Subcutaneous adipose tissue (tissue), 4 donors: ENCODE data around the gene FGD5. TPM values are rescaled to one million over a fixed set of nuclear protein-coding genes. Genes with fewer than 3 reads are reported as not detected.

Experiments used
- CTCF ChIP-seq: fragments of 450-650 bp; IDR thresholded peaks from one replicate; pipeline ENCODE4 v1.5.1; 2016; ENCODE audit warnings: low read depth, mild to moderate bottlenecking, control low read depth, antibody characterized with exemption, moderate library complexity
- total RNA-seq, 4 donors: library from RNA; depleted of rRNA; stranded (reverse); fragments of >200 nt; gene quantifications; one replicate each; pipeline ENCODE4 v1.1.0, GENCODE V29; 2016

FGD5 gene
- total RNA-seq, 4 donors from 2014 or later, result 18.2 to 62.9 (median 27.6) TPM

DNA sequence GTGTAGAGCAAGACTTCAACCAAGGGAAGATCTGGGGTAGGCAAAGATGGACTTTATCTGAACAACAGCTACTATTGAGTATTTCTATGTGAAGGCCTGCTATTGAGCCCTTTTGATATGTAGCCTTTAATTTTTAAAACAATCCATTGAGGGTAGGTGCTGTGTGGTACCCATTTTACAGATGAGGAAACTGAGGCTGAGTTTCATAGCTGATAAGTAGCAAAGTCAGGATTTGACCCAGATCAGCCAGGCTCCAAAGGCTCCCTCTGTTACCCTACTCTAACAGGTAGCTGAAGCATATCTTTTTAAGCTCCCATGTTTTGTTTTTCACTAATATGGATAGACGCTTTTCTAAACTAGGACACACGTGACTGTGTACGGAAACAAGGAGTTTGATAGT, 2.4 kb upstream of the FGD5 start:
- TF ChIP-seq CTCF, result no peak

GRCh38 chr3:14819671-14820070, 909 bp downstream of the FGD5 start:
- no peak for TF ChIP-seq CTCF

- TF ChIP-seq CTCF, result no peak
Measured at GRCh38 chr3:14820156-14820555, 1.4 kb downstream of the FGD5 start.

GRCh38 chr3:14821151-14821550, 2.4 kb downstream of the FGD5 start:
- no peak for TF ChIP-seq CTCF

GRCh38 chr3:14822134-14822533, 3.4 kb downstream of the FGD5 start:
- TF ChIP-seq CTCF, result no peak

GRCh38 chr3:14822670-14823390, 4.1 kb downstream of the FGD5 start:
- no peak for TF ChIP-seq CTCF

GRCh38 chr3:14823393-14823792, 4.6 kb downstream of the FGD5 start:
- no peak for TF ChIP-seq CTCF
